Measurements from ENCODE around the gene UGT1A1.

Gene UGT1A1

GRCh38 chr2:233758141-233758540, 1.9 kb upstream of the UGT1A1 start:
- no peak for DNase-seq (ENCODE audit: low spot score)

GRCh38 chr2:233758849-233759248, 1.2 kb upstream of the UGT1A1 start:
- DNase-seq (ENCODE audit: low spot score), result no peak

- DNase-seq (ENCODE audit: low spot score), result no peak
Measured at GRCh38 chr2:233761040-233761769, 1.1 kb downstream of the UGT1A1 start.

GRCh38 chr2:233764264-233764663, 4.2 kb downstream of the UGT1A1 start:
- no peak for DNase-seq (ENCODE audit: low spot score)

DNA sequence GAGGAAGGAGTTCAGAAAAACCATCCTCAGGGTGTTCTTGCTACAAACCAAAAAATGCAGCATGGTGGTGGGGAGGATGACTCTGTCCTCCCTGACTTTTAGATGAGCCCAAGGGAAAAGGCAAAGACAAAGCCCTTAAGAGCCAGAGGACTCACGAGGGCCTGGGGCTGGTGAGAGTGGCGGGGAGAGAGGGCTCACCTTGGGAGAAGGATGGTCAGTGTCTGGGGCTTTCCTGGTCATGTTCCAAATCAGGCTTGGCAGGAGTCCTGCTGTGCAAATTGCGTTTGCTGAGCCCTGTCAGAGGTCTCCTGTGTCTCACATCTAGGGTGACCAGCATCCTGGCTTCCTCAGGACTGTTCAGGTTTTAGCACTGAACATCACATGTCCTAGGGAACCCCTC, 4.7 kb downstream of the UGT1A1 start:
- DNase-seq (ENCODE audit: low spot score), result no peak

GRCh38 chr2:233766416-233766815, 6.3 kb downstream of the UGT1A1 start:
- DNase-seq (ENCODE audit: low spot score), result no peak

GRCh38 chr2:233768076-233768475, 8.0 kb downstream of the UGT1A1 start:
- DNase-seq (ENCODE audit: low spot score), result no peak

DNA sequence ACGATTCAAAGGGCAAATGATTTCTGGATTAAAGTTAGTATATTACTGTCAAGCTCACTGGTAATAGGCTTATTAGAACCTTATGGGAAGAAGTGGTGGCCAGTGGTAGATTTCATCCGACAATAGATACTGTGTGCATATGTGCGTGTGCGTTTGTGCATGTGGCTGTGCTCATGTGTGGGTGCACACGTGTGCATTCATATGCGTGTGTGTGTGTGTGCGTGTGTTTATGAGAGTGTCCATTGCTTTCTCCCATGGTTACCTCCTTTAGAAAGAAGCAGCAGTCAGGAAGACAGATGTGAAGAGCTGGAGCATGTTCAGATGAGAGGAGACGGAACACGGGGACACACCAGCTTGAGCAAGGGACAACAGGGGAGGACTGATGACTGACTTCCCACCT, 9.2 kb downstream of the UGT1A1 start:
- DNase-seq (ENCODE audit: low spot score), result no peak

- DNase-seq (ENCODE audit: low spot score), result no peak
Measured at GRCh38 chr2:233772153-233772552, 12.1 kb downstream of the UGT1A1 start.

DNA sequence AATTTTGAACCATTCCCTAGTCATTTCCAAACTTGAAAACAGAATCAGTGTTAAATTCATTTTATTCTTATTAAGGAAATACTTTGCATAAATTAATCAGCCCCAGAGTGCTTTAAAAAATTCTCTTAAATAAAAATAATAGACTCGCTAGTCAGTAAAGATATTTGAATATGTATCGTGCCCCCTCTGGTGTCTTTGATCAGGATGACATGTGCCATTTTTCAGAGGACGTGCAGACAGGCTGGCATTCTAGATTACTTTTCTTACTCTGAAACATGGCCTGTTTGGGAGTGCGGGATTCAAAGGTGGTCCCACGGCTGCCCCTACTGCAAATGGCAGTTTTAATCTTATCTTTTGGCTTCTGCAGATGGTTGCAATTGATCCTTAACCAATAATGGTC, 12.5 kb downstream of the UGT1A1 start:
- no peak for DNase-seq (ENCODE audit: low spot score)

- DNase-seq (ENCODE audit: low spot score), result no peak
Measured at GRCh38 chr2:233773854-233774253, 13.8 kb downstream of the UGT1A1 start.

GRCh38 chr2:233775414-233775813, 15.3 kb downstream of the UGT1A1 start:
- DNase-seq (ENCODE audit: low spot score), result no peak

- DNase-seq (ENCODE audit: low spot score), result no peak
Measured at GRCh38 chr2:233778030-233778429, 18.0 kb downstream of the UGT1A1 start, which contains the start of gene MROH2A. Gene MROH2A (plus strand): TSS chr2:233778330. CDS start chr2:233779359, 1,029 bp downstream.

DNA sequence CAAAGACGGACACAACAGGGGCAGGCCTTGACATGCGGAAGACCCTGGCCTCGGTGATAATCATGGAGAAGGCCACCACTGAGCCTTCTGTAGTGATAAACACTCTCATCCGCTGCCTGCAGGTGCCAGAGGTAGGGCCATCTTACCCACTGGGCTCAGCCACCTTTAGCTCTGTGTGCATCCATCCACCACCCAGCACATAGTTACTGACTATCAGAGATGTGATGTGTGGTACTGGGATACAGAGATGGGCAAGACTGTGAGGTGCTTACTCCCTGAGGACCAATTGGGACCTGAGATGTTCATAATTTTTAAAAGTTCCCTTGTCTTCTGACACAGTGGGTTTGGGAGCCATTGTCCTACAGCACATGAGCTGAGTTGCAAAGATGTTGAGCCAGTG, 19.7 kb downstream of the UGT1A1 start:
- no peak for DNase-seq (ENCODE audit: low spot score)

DNA sequence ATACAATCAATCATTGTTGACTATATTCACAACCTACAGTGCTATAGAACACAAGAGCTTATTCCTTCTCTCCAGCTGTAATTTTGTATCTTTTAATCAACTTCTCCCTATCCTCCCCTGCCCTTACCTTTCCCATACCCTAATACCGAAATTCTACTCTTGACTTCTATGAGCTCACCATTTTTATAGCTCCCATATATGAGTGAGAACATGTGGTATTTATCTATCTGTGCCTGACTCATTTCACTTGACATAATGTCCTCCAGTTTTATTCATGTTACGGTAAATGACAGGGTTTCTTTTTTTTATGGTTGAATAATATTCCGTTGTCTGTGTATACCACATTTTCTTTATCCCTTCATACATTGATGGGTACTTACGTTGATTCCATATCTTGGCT, 20.7 kb downstream of the UGT1A1 start:
- DNase-seq (ENCODE audit: low spot score), result no peak

DNA sequence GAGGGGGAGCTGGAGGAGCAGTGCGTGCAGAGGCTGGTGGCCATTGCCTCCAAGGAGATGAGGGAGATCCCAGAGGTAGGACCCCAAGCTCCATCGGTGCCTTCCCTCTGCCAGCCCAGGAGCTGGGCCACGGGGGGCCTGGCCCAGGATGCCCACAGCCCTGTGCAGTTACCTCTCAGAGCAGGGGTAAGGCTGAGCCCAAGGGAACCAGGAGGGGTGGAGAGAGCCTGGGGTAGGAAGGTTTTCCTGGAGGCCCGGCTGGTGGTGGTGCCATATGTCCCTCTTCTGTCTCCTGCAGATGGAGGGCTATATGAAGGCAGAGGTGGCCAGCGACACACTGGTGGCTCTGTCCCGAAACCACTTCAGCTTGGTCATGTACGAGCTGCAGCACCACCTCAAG, 29.5 kb downstream of the UGT1A1 start:
- DNase-seq (ENCODE audit: low spot score), result no peak

GRCh38 chr2:233791151-233791882, 31.2 kb downstream of the UGT1A1 start:
- DNase-seq (ENCODE audit: low spot score), result no peak

DNA sequence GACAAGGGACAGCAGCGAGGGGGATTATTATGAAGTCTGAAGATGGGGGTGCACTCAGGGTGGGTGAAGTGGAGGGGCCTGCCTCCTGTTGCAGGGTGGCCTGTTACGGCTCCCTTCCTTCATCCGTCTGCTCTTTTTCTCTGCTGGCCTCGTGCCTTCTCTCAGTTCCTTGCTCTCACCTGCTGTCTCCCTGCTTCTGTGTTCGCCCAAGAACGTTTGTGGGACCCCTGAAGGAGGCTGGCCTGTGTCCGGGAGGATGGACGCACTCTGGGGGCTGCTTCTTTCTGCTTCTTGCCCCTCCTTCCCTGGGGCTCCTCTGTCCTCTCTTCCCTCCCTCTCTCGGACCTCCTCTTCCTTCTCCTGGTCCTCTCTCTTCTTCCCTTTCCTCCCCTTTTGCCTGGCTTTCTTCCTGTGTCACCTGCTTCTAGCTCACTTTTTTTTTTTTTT, 31.8 kb downstream of the UGT1A1 start:
- no peak for DNase-seq (ENCODE audit: low spot score)

DNA sequence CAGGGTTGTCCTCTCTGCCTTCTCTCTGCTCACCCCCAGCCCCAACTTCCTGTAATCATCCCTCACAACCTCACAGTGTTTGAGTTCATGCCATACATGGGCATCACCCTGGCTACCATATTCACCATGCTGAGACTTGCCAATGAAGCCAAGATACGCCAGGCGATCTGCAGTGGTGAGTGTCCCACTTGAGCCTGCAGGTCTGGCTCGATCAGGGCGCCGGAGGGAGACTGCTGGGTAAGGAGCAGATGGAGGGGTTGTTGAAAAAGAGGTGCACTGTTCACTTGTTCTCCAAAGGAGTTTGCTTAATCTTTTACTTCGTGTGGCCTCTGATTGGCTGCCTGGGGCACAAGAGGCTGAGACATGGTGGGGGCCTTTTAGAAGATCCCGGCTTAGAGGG, 32.6 kb downstream of the UGT1A1 start:
- no peak for DNase-seq (ENCODE audit: low spot score)

DNA sequence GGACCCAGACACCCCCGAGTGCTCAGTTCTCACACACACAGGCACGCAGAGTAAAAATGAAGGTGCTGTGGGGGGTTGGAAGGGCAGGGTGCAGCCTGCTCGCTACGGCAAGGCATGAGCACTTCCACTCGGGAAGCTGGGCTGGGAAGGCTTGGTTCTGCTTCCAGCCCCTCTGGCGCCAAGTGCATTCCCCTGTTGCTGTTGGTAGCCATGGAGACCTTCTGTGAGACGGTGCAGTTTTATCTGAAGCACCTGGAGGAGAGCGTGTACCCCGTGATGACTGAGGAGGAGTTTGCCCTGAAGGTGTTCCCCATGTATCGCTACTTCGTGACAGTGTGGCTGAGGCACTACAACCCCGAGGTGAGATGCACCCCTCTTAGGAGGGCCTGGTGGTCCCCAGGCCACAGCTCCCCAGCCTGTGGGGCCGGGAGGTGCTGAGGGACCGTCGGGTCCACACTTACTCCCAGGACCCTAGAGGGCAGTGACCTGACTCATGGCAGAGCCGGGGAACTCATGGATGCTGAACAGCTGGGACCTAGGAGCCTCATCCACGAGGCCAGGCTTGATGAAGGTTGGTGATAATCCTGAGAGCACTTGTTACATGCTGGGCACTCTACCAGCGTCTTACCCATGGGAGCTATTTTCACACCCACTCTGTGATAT, 33.5 kb downstream of the UGT1A1 start:
- no peak for DNase-seq (ENCODE audit: low spot score)

- DNase-seq (ENCODE audit: low spot score), result no peak
Measured at GRCh38 chr2:233794128-233794658, 34.1 kb downstream of the UGT1A1 start.

DNA sequence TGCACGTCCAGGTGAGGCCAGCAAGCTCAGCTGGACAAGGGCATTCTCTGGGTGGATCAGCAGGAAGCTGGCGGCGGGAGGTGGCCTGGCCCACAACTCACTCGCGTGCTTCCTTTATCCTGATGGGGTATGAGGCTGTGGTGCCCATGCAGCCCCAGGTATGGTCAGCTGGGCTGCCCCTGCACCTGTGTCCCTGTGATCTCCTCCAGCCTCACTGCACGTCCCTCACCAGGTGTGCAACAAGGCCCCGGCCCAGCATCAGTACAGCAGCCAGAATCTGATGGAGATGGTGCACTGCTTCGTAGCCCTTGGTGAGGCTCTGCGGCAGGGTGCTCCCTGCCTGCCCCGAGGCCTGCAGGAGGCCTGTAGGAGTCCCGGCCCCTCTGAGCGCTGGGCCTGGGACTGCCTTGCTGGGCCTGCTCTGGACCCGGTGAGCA, 35.7 kb downstream of the UGT1A1 start:
- no peak for DNase-seq (ENCODE audit: low spot score)

DNA sequence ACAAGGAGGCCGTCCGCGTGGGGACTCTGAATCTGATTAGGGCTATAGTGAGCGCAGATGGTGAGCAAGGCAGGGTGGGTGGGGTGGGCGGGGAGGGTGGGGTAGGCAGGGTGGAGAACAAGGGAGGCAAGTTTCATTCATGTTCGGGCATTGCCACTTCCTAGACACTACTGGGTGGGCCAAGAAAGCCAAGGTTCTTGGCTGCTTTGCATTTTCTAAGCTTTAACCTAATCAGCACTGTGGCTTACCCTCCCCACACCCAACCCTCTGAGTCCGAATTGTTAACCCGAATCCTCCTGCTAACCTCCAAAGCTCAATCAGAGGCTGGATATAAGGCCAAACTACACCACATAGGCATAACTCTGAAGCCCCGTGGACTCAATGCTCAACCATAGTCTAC, 36.2 kb downstream of the UGT1A1 start:
- no peak for DNase-seq (ENCODE audit: low spot score)

Measured in CD4-positive, alpha-beta T cell treated with Interleukin-6 at 100 ng/mL for 8 hours (primary cell).